ENCODE results near the gene PTGES3.
A peak's percentile ranks its signal among the peaks of the same experiment; 100 is the strongest.
"Not testable (repeated sequence)": the region's sequence is repeated elsewhere in the genome, so short reads cannot be mapped to it uniquely, and the experiment has no call there.

Gene PTGES3

GRCh38 chr12:56704522-56704921 is 16.4 kb upstream of the PTGES3 start:
- not testable (repeated sequence) for DNase-seq

- DNase-seq = no peak
Observed at GRCh38 chr12:56699020-56699661, 11.1 kb upstream of the PTGES3 start.

- DNase-seq = no peak
Observed at GRCh38 chr12:56695327-56696101, 7.4 kb upstream of the PTGES3 start.

- no peak for DNase-seq
Observed at GRCh38 chr12:56694161-56694560, 6.1 kb upstream of the PTGES3 start.

GRCh38 chr12:56688846-56689109 is 694 bp upstream of the PTGES3 start:
- DNase-seq = no peak

GRCh38 chr12:56687223-56688128 is 608 bp downstream of the PTGES3 start:
- peak; percentile 52 for DNase-seq

GRCh38 chr12:56684745-56685359 is 3.2 kb downstream of the PTGES3 start:
- DNase-seq = no peak

GRCh38 chr12:56682323-56682722 is 5.8 kb downstream of the PTGES3 start:
- DNase-seq = no peak

GRCh38 chr12:56679883-56680575 is 8.1 kb downstream of the PTGES3 start:
- DNase-seq = peak; percentile 38

- no peak for DNase-seq
Observed at GRCh38 chr12:56678852-56679251, 9.2 kb downstream of the PTGES3 start.

- peak; percentile 59 for DNase-seq
Observed at GRCh38 chr12:56677680-56678079, 10.4 kb downstream of the PTGES3 start.

GRCh38 chr12:56676851-56677580 is 11.1 kb downstream of the PTGES3 start:
- no peak for DNase-seq

- DNase-seq = no peak
Observed at GRCh38 chr12:56671608-56672007, 16.5 kb downstream of the PTGES3 start.

GRCh38 chr12:56670836-56671235 is 17.2 kb downstream of the PTGES3 start:
- DNase-seq = no peak

GRCh38 chr12:56668197-56668457 is 20.0 kb downstream of the PTGES3 start:
- no peak for DNase-seq

GRCh38 chr12:56661979-56662638 is 26.0 kb downstream of the PTGES3 start:
- DNase-seq = no peak

GRCh38 chr12:56661560-56661959 is 26.5 kb downstream of the PTGES3 start:
- DNase-seq = no peak

- no peak for DNase-seq
Observed at GRCh38 chr12:56658921-56659320, 29.2 kb downstream of the PTGES3 start.

- DNase-seq = peak; percentile 62
Observed at GRCh38 chr12:56657416-56658379, 30.4 kb downstream of the PTGES3 start.

GRCh38 chr12:56653781-56654180 is 34.3 kb downstream of the PTGES3 start:
- DNase-seq = not testable (repeated sequence)
